HepG2 (cell line): ENCODE data around the gene HYPK. TPM values are rescaled to one million over a fixed set of nuclear protein-coding genes. Genes with fewer than 3 reads are reported as not detected.

Source experiments
- AHDC1 ChIP-seq: sonication (generic); formaldehyde crosslinking; IDR thresholded peaks from 2 replicates; pipeline ENCODE4 v1.5.1; 2020; ENCODE audit warnings: mild to moderate bottlenecking, missing genetic modification reagents, borderline replicate concordance
- ATF5 ChIP-seq: sonication (generic); formaldehyde crosslinking; IDR thresholded peaks from 2 replicates; pipeline ENCODE4 v1.4.0; 2020; ENCODE audit warnings: mild to moderate bottlenecking, low read depth, missing genetic modification reagents
- PHF8 ChIP-seq: sonication (generic); formaldehyde crosslinking; IDR thresholded peaks from 2 replicates; pipeline ENCODE4 v1.5.0; 2020; ENCODE audit warnings: missing genetic modification reagents
- ZBTB26 ChIP-seq: IDR thresholded peaks from 2 replicates; pipeline ENCODE4 v1.6.1; 2016; ENCODE audit warnings: missing compliant biosample characterization, missing genetic modification reagents, borderline replicate concordance
- ZFX ChIP-seq: sonication (generic); formaldehyde crosslinking; IDR thresholded peaks from 2 replicates; pipeline ENCODE4 v1.4.0; 2020; ENCODE audit warnings: mild to moderate bottlenecking, low read depth, missing genetic modification reagents, moderate library complexity
- ZNF607 ChIP-seq: sonication (generic); formaldehyde crosslinking; IDR thresholded peaks from 2 replicates; pipeline ENCODE4 v1.5.1; 2020; ENCODE audit warnings: missing genetic modification reagents, mild to moderate bottlenecking, borderline replicate concordance
- polyA plus RNA-seq, 8 experiments: library from polyadenylated mRNA; depleted of rRNA in 3 of 8; stranded (reverse) in 7 of 8; unstranded in 1 of 8; fragments of >200 nt; fragmentation: Illumina TruSeq in 4 of 8; extraction: Trizol in 4 of 8; gene quantifications; 2 replicates each; pipeline versions ENCODE4 v1.2.1 to v1.2.3, GENCODE V29; 2011 to 2016; ENCODE audit warnings: low read depth in 4 of 8, missing spikeins in 1 of 8, mixed read lengths in 1 of 8; ENCODE audit not compliant: insufficient read depth in 1 of 8
- total RNA-seq, 5 experiments: library from RNA; depleted of rRNA; stranded (reverse); fragments of >200 nt; fragmentation: Illumina TruSeq; extraction: Trizol; gene quantifications; 2 replicates each; pipeline ENCODE4 v1.2.3, GENCODE V29; 2016; ENCODE audit warnings: low read depth in 1 of 5

HYPK gene
- total and polyA plus RNA-seq, 2 of the 13 experiments (the other 11 are each of a cell fraction or from before 2014, with no cell fraction given), result 13.5 to 16.5 TPM

GRCh38 chr15:43826508-43827341 lies 26.3 kb downstream of the HYPK start, which contains the start of gene WDR76 (continued):
- no peak for TF ChIP-seq AHDC1 (CRISPR knock-in tag)
- TF ChIP-seq ATF5 (CRISPR knock-in tag), result no peak
- peak; percentile 44; the same call in 1 of the 2 replicates for TF ChIP-seq ZFX (CRISPR knock-in tag)
- TF ChIP-seq PHF8, result peak; percentile 39; the same call in 1 of the 2 replicates
- TF ChIP-seq ZBTB26 (CRISPR knock-in tag), result no peak
- 0 out of 2 replicates have a peak, but pooled peaks have one; percentile 24 for TF ChIP-seq ZNF607 (CRISPR knock-in tag)
